Transverse colon (tissue), 4 donors: Measurements from ENCODE around the gene CADPS. TPM values are rescaled to one million over a fixed set of nuclear protein-coding genes. Genes with fewer than 3 reads are reported as not detected.

Experiments used
- DNase-seq: peaks from one replicate; pipeline ENCODE4 v3.0.0-alpha.2; 2019
- H3K27ac ChIP-seq, 4 donors: fragments of 200-600 bp; sonication (generic); 2 replicates each; pipeline ENCODE4 v1.5.1; 2016 to 2018; ENCODE audit warnings: inconsistent platforms in 4 of 4
- H3K27me3 ChIP-seq: fragments of 200-600 bp; sonication (generic); 2 replicates; pipeline ENCODE4 v1.5.1; 2017; ENCODE audit warnings: inconsistent platforms
- H3K36me3 ChIP-seq, 4 donors: fragments of 200-600 bp; sonication (generic); 2 replicates each; pipeline ENCODE4 v1.5.1; 2017 to 2019; ENCODE audit warnings: inconsistent platforms in 4 of 4
- H3K4me1 ChIP-seq, 4 donors: fragments of 200-600 bp; sonication (generic); 2 replicates each; pipeline ENCODE4 v1.5.1; 2017 to 2020; ENCODE audit warnings: inconsistent platforms in 4 of 4
- H3K4me3 ChIP-seq, 4 donors: fragments of 200-600 bp; sonication (generic); 1 replicate in 1 of 4; 2 replicates in 3 of 4; pipeline versions ENCODE4 v1.5.1 to v1.6.1; 2017 to 2019; ENCODE audit warnings: inconsistent platforms in 4 of 4
- H3K9me3 ChIP-seq, 2 donors: fragments of 200-600 bp; sonication (generic); 2 replicates each; pipeline ENCODE4 v1.5.1; 2017 to 2019; ENCODE audit warnings: inconsistent platforms in 2 of 2
- EP300 ChIP-seq: sonication (generic); formaldehyde crosslinking; IDR thresholded peaks from one replicate; pipeline ENCODE4 v1.6.1; 2017; ENCODE audit warnings: antibody characterized with exemption, low read depth
- POLR2A ChIP-seq: fragments of 450-650 bp; IDR thresholded peaks from one replicate; pipeline ENCODE4 v1.6.1; 2016; ENCODE audit warnings: antibody characterized with exemption, mild to moderate bottlenecking, moderate library complexity
- POLR2AphosphoS5 ChIP-seq, 3 donors: sonication (generic); formaldehyde crosslinking; IDR thresholded peaks; one replicate each; pipeline ENCODE4 v1.6.1; 2016; ENCODE audit warnings: antibody characterized with exemption in 3 of 3
- WGBS, 2 donors: methylation state at CpG; one replicate each; pipeline ENCODE4 v1.1.5; 2018; ENCODE audit warnings: low coverage in 1 of 2; 5-methylcytosine and 5-hydroxymethylcytosine counted together
- in situ Hi-C, 4 donors: fragments of 200-750 bp; cut with MboI; loops; one replicate each; pipeline versions ENCODE4 v1.15.0 to v1.15.1; 2017; ENCODE audit warnings: low sequenced_read_pairs in 3 of 4, low pct_ligation_motif_present in 1 of 4, low pct_unique_long_range_greater_than_20kb in 1 of 4
- intact Hi-C: fragments of 100-400 bp; cut with DNase I; formaldehyde crosslinking; loops from one replicate; pipeline ENCODE4 v1.15.1; 2023; ENCODE audit warnings: low total_unique reads
- total RNA-seq, 4 donors: library from RNA; depleted of rRNA; stranded (reverse); fragments of >200 nt; gene quantifications; one replicate each; pipeline ENCODE4 v1.1.0, GENCODE V29; 2016
- TF ChIP-seq, protein P1 (sequence below), 5 experiments: fragments of 200-600 bp in 3 of 5; fragments of 450-650 bp in 2 of 5; sonication (generic) in 3 of 5; IDR thresholded peaks; 1 replicate in 2 of 5; 2 replicates in 3 of 5; pipeline ENCODE4 v1.5.1; 2016 to 2017; ENCODE audit warnings: antibody characterized with exemption in 5 of 5, inconsistent platforms in 3 of 5, mild to moderate bottlenecking in 2 of 5, moderate library complexity in 1 of 5

CADPS gene
- total RNA-seq, 4 donors from 2014 or later: 1.9 to 22.7 (median 8.9) TPM

DNA sequence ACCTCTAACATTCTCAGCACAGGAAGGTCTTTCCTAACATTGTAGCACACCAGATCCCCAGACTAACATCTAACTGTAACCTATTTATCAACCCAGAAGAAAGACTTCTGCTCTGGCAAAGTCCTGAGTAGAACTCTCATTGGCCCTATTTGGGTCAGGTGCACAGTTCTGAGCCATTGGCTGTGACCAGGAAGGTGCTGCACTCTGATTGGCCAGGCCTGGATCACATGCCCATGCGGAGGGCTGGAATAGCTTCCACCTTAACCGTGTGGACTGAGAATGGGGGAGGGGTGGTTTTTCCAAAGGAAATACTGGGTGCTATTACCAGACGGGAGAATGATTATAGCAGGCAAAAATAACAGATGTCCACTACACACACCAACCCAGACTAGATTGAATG is 513.4 kb downstream of the CADPS start:
- intact Hi-C loops: no loop called here
- TF ChIP-seq, protein P1, sequence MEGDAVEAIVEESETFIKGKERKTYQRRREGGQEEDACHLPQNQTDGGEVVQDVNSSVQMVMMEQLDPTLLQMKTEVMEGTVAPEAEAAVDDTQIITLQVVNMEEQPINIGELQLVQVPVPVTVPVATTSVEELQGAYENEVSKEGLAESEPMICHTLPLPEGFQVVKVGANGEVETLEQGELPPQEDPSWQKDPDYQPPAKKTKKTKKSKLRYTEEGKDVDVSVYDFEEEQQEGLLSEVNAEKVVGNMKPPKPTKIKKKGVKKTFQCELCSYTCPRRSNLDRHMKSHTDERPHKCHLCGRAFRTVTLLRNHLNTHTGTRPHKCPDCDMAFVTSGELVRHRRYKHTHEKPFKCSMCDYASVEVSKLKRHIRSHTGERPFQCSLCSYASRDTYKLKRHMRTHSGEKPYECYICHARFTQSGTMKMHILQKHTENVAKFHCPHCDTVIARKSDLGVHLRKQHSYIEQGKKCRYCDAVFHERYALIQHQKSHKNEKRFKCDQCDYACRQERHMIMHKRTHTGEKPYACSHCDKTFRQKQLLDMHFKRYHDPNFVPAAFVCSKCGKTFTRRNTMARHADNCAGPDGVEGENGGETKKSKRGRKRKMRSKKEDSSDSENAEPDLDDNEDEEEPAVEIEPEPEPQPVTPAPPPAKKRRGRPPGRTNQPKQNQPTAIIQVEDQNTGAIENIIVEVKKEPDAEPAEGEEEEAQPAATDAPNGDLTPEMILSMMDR (IDR thresholded peaks at IDR 0.05): no peak
- TF ChIP-seq EP300 (no peak), POLR2A (no peak), POLR2AphosphoS5 (IDR thresholded peaks at IDR 0.05) (no peak)

DNA sequence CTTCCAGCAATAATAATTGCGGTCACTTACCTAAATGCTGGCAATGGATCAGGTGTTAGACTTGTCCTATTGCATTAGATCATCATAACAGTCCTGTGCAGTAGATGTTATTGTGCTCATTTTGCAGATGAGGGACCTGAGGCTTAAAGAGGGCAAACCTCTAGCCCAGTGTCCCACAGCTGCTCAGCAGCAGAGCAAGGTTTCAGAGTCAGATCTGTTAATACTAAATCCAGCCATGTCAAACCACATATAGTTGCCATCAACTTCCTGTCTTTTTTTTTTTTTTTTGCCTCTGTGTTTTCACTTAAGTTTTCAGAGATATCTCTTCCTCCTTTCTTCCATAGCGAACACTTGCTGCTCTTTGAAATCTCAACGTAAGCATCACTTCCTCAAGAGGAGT is 514.0 kb downstream of the CADPS start:
- in situ Hi-C loops: no loop called here

More for the DNA sequence above, 513.4 kb downstream of the CADPS start:
- H3K27ac ChIP-seq: no peak overlapping the region
- 60 to 63% methylated on average over 2 to 3 of the region's 3 CpGs for WGBS, 2 donors
- no peaks in the 10 kb centered on the region for H3K36me3 ChIP-seq
- in situ Hi-C loops: no loop called here
- no peaks in the 10 kb centered on the region for H3K4me1 ChIP-seq
- H3K4me3 ChIP-seq: no peak overlapping the region
- DNase-seq: no peak
- H3K27me3 ChIP-seq: peaks cover 40% of the 10 kb centered on the region
- H3K9me3 ChIP-seq: no peaks in the 10 kb centered on the region

DNA sequence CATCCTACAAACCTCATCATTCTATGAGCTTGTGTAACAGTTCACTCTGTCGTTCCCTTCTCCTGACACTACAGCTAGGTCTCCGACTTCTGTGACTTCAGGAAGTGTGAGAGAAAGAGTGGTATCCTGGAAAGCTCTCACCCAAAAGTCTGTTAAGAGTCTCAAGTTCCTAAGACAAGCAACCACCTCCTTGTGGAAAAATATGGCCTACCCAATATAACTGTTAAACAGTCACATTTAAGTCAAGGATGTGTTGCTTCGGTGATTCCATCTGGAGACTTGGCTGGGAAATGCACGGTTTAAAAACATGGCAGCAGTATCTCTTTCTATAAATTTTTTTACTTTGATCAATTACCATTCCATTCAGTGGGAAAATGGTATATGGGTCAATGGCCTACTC is 515.7 kb downstream of the CADPS start:
- Histone ChIP-seq H3K27ac (no peak overlapping the region), H3K4me3 (no peak overlapping the region), H3K4me1 (no peaks in the 10 kb centered on the region), H3K9me3 (no peaks in the 10 kb centered on the region), H3K36me3 (no peaks in the 10 kb centered on the region), H3K27me3 (peaks cover 27% of the 10 kb centered on the region)
- in situ Hi-C loops: no loop called here
- DNase-seq: no peak
- 81 to 85% methylated on average over 3 to 4 of the region's 4 CpGs for WGBS, 2 donors
- TF ChIP-seq, protein P1 (IDR thresholded peaks at IDR 0.05): no peak
- TF ChIP-seq POLR2AphosphoS5 (IDR thresholded peaks at IDR 0.05): no peak
- TF ChIP-seq POLR2A: no peak
- TF ChIP-seq EP300: no peak
- intact Hi-C loops: no loop called here

More for the DNA sequence above, 514.0 kb downstream of the CADPS start:
- H3K9me3 ChIP-seq: no peaks in the 10 kb centered on the region
- H3K4me3 ChIP-seq: no peak overlapping the region
- 92 to 94% methylated on average over 3 of the region's 3 CpGs for WGBS, 2 donors
- peaks cover 34% of the 10 kb centered on the region for H3K27me3 ChIP-seq
- no peaks in the 10 kb centered on the region for H3K4me1 ChIP-seq
- no peak for TF ChIP-seq POLR2A
- TF ChIP-seq POLR2AphosphoS5 (IDR thresholded peaks at IDR 0.05): no peak
- TF ChIP-seq, protein P1 (IDR thresholded peaks at IDR 0.05): no peak
- TF ChIP-seq EP300: no peak
- H3K27ac ChIP-seq: no peak overlapping the region
- intact Hi-C loops: no loop called here
- no peak for DNase-seq
- H3K36me3 ChIP-seq: no peaks in the 10 kb centered on the region

DNA sequence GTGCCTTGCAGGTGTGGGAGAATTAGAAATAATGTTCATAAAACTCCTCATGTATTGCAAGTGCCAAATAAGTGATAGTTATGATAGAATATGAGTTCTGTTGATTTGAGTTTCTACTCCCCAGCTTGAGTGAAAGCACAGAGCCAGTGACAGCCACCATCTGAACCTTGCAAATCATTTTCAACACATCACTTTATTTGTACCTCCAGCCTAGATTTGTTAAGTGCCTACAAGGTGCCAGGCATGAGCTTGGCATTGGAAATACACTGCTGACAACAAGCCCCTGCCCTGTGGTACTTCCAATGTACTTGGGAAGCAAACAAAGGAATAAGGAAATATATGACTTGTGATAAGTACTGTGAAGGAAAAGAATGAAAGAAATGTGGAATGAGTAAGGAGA is 518.9 kb downstream of the CADPS start:
- intact Hi-C loops (no loop called here), in situ Hi-C loops (no loop called here)
- Histone ChIP-seq H3K36me3 (no peaks in the 10 kb centered on the region), H3K4me3 (no peak overlapping the region), H3K4me1 (no peaks in the 10 kb centered on the region), H3K27me3 (peaks cover 25% of the 10 kb centered on the region), H3K9me3 (no peaks in the 10 kb centered on the region), H3K27ac (no peak overlapping the region)
- no peak for DNase-seq
- TF ChIP-seq, protein P1 (IDR thresholded peaks at IDR 0.05): no peak
- TF ChIP-seq EP300 (no peak), POLR2A (no peak), POLR2AphosphoS5 (IDR thresholded peaks at IDR 0.05) (no peak)
